ENCODE measurements around the gene EFNB1. TPM values are rescaled to one million over a fixed set of nuclear protein-coding genes. Genes with fewer than 3 reads are reported as not detected.

Gene EFNB1
- total RNA-seq, 1 donor from 2014 or later: 71.7 TPM

DNA sequence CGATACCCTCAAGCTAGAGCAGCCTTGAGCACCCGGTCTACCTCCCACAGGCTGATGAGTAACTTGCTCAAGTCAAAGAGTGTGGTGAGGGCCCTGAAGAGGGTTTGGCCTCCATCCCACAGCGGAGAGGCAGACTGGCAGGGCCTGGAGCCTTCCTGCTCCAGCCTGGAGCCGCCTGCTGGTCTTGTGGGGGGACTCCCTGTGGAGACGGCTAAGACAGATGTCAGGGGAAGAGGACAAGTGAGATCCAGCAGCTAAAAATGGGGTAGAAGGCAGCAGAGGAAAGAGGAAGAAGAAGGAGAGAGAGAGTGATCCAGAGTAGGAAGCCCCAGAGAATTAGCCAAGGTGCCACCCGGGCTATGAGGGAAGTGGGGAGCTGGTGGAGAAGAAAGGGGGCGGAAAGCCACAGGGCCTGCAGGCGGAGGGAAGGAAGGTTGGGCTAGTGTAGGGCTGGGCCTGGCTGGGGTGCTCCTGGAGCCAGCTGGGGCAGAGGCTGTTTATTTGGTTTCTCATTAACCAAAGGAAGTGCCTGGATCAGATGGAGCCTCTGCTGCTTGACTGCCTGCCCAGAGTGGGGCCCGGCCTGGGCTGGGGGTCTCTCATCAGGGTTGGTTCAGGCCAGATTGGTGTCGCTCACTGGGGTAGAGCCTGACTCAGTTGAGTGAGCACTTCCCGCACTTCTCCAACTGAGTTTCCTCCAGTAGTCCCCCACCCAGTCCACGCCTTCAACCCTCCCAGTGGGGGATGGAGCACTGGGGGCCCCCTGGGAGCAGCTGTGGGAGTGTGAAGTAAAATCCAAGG, 14.2 kb downstream of the EFNB1 start:
- DNase-seq (ENCODE audit: low read depth, low spot score): no peak

GRCh38 chrX:68843992-68844391, 15.2 kb downstream of the EFNB1 start:
- DNase-seq (ENCODE audit: low read depth, low spot score): no peak

DNA sequence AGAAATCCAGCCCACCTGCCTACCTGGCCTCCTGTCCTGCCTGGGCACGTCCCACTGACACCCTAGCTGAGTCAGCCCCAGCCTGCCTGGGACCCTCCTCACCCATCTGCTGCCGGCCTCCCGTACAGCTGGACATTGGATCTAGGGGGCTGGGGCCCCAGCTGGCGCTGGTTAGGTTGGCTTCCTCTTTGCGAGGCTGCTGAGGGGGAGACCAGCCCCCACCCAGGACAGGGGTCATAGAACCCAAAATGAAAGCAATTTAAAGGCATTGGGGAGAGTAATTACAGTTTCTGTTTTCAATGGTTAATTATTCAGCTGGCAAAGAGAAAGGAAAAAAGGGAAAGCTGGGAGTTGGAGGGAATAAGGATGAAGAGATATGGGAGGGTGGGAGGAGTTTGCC, 15.8 kb downstream of the EFNB1 start:
- DNase-seq (ENCODE audit: low read depth, low spot score): no peak

DNA sequence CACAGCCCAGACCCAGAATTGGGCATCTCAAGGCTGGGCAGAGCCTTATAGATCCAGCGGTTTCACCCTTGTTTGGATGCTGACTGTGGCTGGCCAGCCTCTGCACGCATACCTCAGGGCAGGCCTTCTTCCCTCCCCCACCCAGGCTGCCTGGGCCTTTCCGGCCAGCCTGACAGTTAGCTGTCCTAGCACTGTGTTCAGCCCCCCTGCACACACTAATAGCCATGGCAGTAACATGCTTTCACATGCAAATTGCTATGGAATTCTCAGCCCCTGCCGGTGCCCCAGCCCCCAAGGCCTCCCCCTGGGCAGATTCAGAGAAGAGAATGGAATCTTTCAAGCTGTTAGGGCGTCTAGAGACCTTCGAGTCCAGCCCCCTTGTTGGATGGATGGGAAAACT, 17.7 kb downstream of the EFNB1 start:
- no peak for DNase-seq (ENCODE audit: low read depth, low spot score)

- no peak for DNase-seq (ENCODE audit: low read depth, low spot score)
Observed at GRCh38 chrX:68847172-68847571, 18.4 kb downstream of the EFNB1 start.

- DNase-seq (ENCODE audit: low read depth, low spot score): no peak
Observed at GRCh38 chrX:68848189-68848940, 19.5 kb downstream of the EFNB1 start.

DNA sequence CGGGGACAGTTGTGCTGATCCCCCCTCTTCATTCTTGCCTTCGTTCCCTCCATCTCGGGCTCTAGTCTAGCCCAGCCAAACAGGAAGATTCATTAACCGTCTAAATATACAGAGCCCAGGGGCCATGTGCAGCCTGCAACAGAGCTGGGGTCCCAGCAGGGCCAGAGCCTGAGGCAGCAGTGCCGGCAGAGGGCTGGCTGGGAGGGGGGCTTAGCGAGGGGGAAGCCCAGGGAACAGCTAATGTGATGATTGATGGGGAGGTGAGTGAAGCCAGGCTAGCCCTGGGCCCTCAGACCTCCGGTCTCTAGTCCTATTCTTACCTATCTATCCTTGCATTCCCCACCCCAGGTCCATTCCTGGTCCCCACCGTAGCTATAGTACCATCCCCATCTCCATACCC, 22.3 kb downstream of the EFNB1 start:
- no peak for DNase-seq (ENCODE audit: low read depth, low spot score)

- no peak for DNase-seq (ENCODE audit: low read depth, low spot score)
Observed at GRCh38 chrX:68852046-68852445, 23.2 kb downstream of the EFNB1 start.

DNA sequence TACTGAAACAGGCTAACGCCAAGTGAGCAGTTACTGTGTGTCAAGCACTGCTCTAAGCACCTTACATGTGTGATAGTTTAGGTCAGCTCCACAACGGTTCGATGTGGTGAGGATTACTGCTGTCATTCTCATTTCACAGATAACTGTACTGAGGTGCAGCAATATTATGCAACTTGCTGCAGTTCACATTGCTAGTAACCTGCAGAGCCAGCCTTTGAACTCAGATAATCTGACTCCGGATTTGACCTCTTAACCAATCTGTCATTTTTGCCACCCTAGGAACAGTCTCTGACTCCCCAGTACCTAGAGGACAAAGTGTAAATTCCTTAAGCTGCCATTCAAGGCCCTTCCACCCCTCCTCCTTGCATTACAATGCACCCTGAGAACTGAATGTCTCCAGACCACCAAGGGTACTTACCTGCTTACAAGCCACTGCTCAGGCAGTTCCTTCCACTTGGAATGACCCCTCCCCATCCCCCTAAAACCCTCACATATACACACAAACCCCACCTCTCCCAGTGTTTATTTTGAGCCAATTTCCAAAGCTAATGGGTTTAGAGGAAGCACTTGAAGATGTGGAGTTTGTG, 24.9 kb downstream of the EFNB1 start:
- no peak for DNase-seq (ENCODE audit: low read depth, low spot score)

DNA sequence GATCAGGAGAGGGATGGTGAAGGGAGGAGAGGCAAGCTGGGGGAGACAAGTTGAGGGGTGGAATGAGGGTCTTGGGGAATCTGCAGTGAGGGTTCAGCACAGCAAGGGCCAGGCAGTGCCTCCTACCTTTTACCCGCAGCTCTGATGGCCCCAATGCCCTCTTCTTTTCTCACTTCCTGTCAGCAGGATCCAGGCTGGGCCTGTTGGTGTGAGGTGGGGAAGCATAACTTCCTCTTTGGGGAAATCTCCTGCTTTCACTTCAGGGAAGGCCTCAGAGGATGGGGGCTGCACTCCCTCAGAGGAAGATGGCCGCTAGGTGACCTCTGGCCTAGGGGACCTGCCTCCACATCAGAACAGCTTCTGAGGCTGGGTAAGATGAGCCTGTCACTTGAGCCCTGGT, 36.5 kb downstream of the EFNB1 start:
- no peak for DNase-seq (ENCODE audit: low read depth, low spot score)

DNA sequence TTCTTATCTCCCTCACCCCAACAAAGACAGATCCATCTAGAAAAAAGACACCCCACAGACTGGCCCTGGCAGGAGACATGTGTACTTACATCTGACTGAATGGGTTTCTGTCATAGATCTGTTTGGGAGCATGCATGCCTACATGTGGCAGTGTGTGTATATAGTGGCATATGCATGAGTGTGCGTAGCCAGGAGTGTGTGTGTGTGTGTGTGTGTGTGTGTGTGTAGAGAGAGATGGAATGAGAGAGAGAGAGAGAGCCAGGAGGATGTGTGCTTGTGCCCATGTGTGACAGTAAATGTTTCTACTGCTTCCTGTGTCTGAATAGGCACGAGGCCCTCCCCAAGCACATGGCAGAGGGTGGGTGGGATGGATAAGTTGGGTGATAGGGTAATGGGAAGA, 37.1 kb downstream of the EFNB1 start:
- DNase-seq (ENCODE audit: low read depth, low spot score): no peak

- no peak for DNase-seq (ENCODE audit: low read depth, low spot score)
Observed at GRCh38 chrX:68867458-68868112, 38.8 kb downstream of the EFNB1 start.

DNA sequence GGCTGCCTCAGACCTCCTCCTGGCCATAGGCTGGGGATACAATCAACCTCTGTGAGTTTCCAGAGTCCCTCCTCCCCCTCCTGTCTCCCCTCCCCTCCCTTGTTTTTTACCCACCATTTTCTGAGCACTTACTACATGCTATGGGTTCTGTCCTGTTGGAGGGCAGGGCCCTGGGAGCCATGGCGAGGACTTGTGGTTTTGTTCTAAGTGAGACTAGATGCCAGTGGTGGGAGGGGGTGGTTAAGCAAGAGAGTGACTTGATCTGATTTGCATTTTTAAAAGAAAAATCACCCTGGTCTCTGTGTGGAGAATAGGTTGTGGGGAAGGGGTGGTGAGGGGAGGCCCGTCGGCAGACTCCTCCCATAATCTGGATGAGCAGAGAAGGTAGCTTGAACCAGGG, 39.5 kb downstream of the EFNB1 start:
- no peak for DNase-seq (ENCODE audit: low read depth, low spot score)

GRCh38 chrX:68868902-68869800, 40.3 kb downstream of the EFNB1 start:
- DNase-seq (ENCODE audit: low read depth, low spot score): no peak

DNA sequence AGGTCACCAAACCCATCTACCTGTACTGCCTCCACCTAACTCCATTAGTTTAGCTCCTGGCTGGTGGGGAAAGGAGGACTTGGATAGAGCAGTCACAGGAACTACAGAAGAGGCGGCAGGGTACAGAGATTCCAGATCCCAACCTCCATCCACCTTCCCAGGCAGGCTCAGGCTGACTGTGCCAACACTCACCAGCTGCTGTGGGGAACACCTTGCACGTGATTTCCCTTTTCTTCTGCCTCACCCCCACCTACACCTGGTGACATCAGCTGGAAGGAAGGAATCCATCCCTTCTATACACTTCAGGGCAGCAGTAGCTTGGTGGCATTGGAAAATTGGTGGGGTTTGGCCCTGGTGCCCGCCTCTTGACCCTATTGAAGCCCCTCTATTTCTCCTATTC, 41.5 kb downstream of the EFNB1 start:
- no peak for DNase-seq (ENCODE audit: low read depth, low spot score)

- DNase-seq (ENCODE audit: low read depth, low spot score): no peak
Observed at GRCh38 chrX:68872171-68872570, 43.4 kb downstream of the EFNB1 start.

GRCh38 chrX:68874076-68874475, 45.3 kb downstream of the EFNB1 start:
- DNase-seq (ENCODE audit: low read depth, low spot score): no peak

DNA sequence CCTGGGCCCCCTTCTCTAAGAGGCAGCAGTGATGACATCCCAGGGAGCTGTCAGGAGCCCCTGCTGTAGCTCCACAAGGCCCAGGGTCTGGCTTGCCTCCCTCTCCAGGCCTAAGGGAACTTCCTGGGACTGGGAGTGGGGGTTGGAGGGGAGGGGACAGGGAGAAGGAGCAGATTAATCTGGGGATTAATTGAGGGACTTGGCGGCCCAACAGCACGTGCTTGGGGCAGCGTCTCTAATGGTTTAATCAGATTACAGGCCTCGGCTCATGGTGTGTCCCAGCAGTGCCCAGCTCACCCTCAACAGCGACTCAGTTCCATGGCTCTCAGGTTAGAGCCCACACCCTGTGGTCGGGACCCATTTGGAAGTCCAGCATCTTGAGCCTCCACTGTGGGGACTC, 47.9 kb downstream of the EFNB1 start:
- DNase-seq (ENCODE audit: low read depth, low spot score): no peak

DNA sequence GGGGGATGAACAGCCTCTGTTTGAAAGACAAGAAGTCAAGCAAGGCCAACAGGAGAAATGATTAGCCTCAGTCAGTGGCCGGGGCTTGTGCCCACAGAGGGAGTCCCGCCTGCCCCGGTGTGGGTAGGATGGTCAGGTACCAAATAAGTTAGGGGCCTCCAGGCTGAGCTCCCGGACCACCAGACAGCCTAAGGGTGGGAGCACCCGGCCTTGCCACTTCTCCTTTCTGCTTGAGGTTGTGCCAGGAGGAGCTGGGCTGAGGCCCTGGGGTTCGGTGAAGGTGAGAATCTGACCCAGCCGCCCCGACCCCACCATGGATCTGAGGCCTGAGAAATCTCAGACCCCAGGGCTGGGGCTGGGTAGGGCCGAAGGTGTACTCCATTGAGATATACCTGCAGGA, 48.8 kb downstream of the EFNB1 start:
- no peak for DNase-seq (ENCODE audit: low read depth, low spot score)

- DNase-seq (ENCODE audit: low read depth, low spot score): no peak
Observed at GRCh38 chrX:68878977-68879645, 50.3 kb downstream of the EFNB1 start.
